ENCODE measurements around the gene ASTN2. TPM values are rescaled to one million over a fixed set of nuclear protein-coding genes. Genes with fewer than 3 reads are reported as not detected.

The ASTN2 gene
- polyA plus RNA-seq, 1 experiment: 6.6 TPM

GRCh38 chr9:117101008-117101407 lies 313.8 kb downstream of the ASTN2 start:
- Histone ChIP-seq H3K27me3 (ENCODE audit: control insufficient read depth, insufficient read depth, low read length) (no peaks in the 10 kb centered on the region), H3K27ac (ENCODE audit: low read depth, low read length) (no peak overlapping the region), H3K4me3 (ENCODE audit: low read depth, low read length) (no peak overlapping the region), H3K9me3 (ENCODE audit: control insufficient read depth, insufficient read depth, low read length) (no peaks in the 10 kb centered on the region)
- no peak for DNase-seq (ENCODE audit: low read depth, low spot score)
- ChIA-PET POLR2A (no interaction called here), CTCF (no interaction called here)
- no peak for TF ChIP-seq CTCF (IDR thresholded peaks at IDR 0.05; ENCODE audit: low read depth, low read length)

- Histone ChIP-seq H3K27me3 (ENCODE audit: control insufficient read depth, insufficient read depth, low read length) (no peaks in the 10 kb centered on the region), H3K9me3 (ENCODE audit: control insufficient read depth, insufficient read depth, low read length) (no peaks in the 10 kb centered on the region), H3K27ac (ENCODE audit: low read depth, low read length) (no peak overlapping the region), H3K4me3 (ENCODE audit: low read depth, low read length) (no peak overlapping the region)
- ChIA-PET CTCF (no interaction called here), POLR2A (no interaction called here)
- DNase-seq (ENCODE audit: low read depth, low spot score): no peak
- no peak for TF ChIP-seq CTCF (IDR thresholded peaks at IDR 0.05; ENCODE audit: low read depth, low read length)
Measured at GRCh38 chr9:117098331-117098730, 316.5 kb downstream of the ASTN2 start.

GRCh38 chr9:117097761-117098160 lies 317.1 kb downstream of the ASTN2 start:
- ChIA-PET POLR2A (no interaction called here), CTCF (no interaction called here)
- no peak for DNase-seq (ENCODE audit: low read depth, low spot score)
- Histone ChIP-seq H3K27me3 (ENCODE audit: control insufficient read depth, insufficient read depth, low read length) (no peaks in the 10 kb centered on the region), H3K27ac (ENCODE audit: low read depth, low read length) (no peak overlapping the region), H3K4me3 (ENCODE audit: low read depth, low read length) (no peak overlapping the region), H3K9me3 (ENCODE audit: control insufficient read depth, insufficient read depth, low read length) (no peaks in the 10 kb centered on the region)
- no peak for TF ChIP-seq CTCF (IDR thresholded peaks at IDR 0.05; ENCODE audit: low read depth, low read length)

GRCh38 chr9:117096138-117096537 lies 318.7 kb downstream of the ASTN2 start:
- Histone ChIP-seq H3K27me3 (ENCODE audit: control insufficient read depth, insufficient read depth, low read length) (no peaks in the 10 kb centered on the region), H3K4me3 (ENCODE audit: low read depth, low read length) (no peak overlapping the region), H3K9me3 (ENCODE audit: control insufficient read depth, insufficient read depth, low read length) (no peaks in the 10 kb centered on the region), H3K27ac (ENCODE audit: low read depth, low read length) (no peak overlapping the region)
- ChIA-PET CTCF (no interaction called here), POLR2A (no interaction called here)
- no peak for TF ChIP-seq CTCF (IDR thresholded peaks at IDR 0.05; ENCODE audit: low read depth, low read length)
- DNase-seq (ENCODE audit: low read depth, low spot score): no peak

GRCh38 chr9:117095081-117095480 lies 319.8 kb downstream of the ASTN2 start:
- Histone ChIP-seq H3K27ac (ENCODE audit: low read depth, low read length) (no peak overlapping the region), H3K27me3 (ENCODE audit: control insufficient read depth, insufficient read depth, low read length) (no peaks in the 10 kb centered on the region), H3K4me3 (ENCODE audit: low read depth, low read length) (no peak overlapping the region), H3K9me3 (ENCODE audit: control insufficient read depth, insufficient read depth, low read length) (no peaks in the 10 kb centered on the region)
- TF ChIP-seq CTCF (IDR thresholded peaks at IDR 0.05; ENCODE audit: low read depth, low read length): no peak
- ChIA-PET POLR2A (no interaction called here), CTCF (no interaction called here)
- DNase-seq (ENCODE audit: low read depth, low spot score): no peak

Data from AG04450 (cell line).